ENCODE measurements around the gene ADGRB2. TPM values are rescaled to one million over a fixed set of nuclear protein-coding genes. Genes with fewer than 3 reads are reported as not detected.

ADGRB2 gene
- total RNA-seq, 1 donor from 2014 or later: 15.8 TPM

DNA sequence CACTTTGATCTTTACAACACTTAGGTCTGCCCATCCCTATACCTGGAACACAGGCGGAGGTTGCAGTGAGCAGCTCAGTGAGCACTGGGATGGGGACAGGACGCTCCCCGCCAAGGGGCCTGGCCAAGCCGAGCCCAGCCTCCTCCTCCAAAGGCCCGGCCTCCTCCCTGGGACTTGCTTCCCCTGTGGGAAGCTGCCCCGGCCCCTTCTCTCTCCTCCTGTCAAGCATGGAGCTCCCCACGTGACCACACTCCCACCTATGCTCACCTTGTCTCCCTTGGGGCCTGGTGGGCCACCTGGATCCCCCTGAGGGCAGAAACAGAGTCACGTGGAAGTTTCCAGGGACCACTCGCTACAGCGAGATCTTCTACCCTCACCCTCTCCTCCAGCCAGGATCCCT lies 73.2 kb downstream of the ADGRB2 start:
- no peak for DNase-seq
- Mint-ChIP-seq H3K36me3 (ENCODE audit: unreplicated experiment) (no peaks in the 10 kb centered on the region), H3K4me3 (ENCODE audit: unreplicated experiment) (no peak overlapping the region), H3K27ac (ENCODE audit: unreplicated experiment) (no peak overlapping the region), H3K4me1 (ENCODE audit: low read depth, unreplicated experiment) (peaks cover 27% of the 10 kb centered on the region), H3K9me3 (ENCODE audit: unreplicated experiment) (peaks cover 12% of the 10 kb centered on the region), H3K27me3 (ENCODE audit: unreplicated experiment) (peaks cover 14% of the 10 kb centered on the region)
- TF ChIP-seq CTCF (IDR thresholded peaks at IDR 0.05; ENCODE audit: partially characterized antibody, unreplicated experiment): no peak

DNA sequence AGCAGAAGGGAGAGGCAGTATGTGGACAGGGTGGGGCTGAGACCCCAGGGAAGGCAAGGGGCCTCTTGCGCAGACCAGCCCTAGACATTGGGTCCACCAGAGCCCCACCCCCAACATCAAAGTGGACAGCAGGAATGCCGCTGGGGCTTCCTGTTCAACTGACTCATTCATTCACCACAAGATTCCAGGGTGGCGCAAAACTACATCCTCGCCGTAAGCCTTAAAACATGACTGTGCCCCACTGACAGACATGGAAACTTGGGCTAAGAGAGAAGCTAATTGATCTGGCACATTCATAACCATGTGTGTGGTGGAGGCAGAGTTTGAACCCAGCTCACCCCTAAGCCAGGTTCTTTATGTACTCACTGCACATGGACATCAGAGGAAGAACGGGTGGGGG lies 74.3 kb downstream of the ADGRB2 start:
- Mint-ChIP-seq H3K36me3 (ENCODE audit: unreplicated experiment) (no peaks in the 10 kb centered on the region), H3K4me3 (ENCODE audit: unreplicated experiment) (no peak overlapping the region), H3K27ac (ENCODE audit: unreplicated experiment) (no peak overlapping the region), H3K9me3 (ENCODE audit: unreplicated experiment) (peaks cover 10% of the 10 kb centered on the region), H3K27me3 (ENCODE audit: unreplicated experiment) (peaks cover 14% of the 10 kb centered on the region), H3K4me1 (ENCODE audit: low read depth, unreplicated experiment) (peaks cover 29% of the 10 kb centered on the region)
- TF ChIP-seq CTCF (IDR thresholded peaks at IDR 0.05; ENCODE audit: partially characterized antibody, unreplicated experiment): no peak
- DNase-seq: no peak

GRCh38 chr1:31689379-31689778 lies 74.8 kb downstream of the ADGRB2 start:
- peaks cover 31% of the 10 kb centered on the region for H3K4me1 Mint-ChIP-seq (ENCODE audit: low read depth, unreplicated experiment)
- peaks cover 14% of the 10 kb centered on the region for H3K27me3 Mint-ChIP-seq (ENCODE audit: unreplicated experiment)
- peaks cover 10% of the 10 kb centered on the region for H3K9me3 Mint-ChIP-seq (ENCODE audit: unreplicated experiment)
- H3K36me3 Mint-ChIP-seq (ENCODE audit: unreplicated experiment): no peaks in the 10 kb centered on the region
- H3K4me3 Mint-ChIP-seq (ENCODE audit: unreplicated experiment): no peak overlapping the region
- TF ChIP-seq CTCF (IDR thresholded peaks at IDR 0.05; ENCODE audit: partially characterized antibody, unreplicated experiment): no peak
- DNase-seq: no peak
- H3K27ac Mint-ChIP-seq (ENCODE audit: unreplicated experiment): no peak overlapping the region

- Mint-ChIP-seq H3K9me3 (ENCODE audit: unreplicated experiment) (peaks cover 4% of the 10 kb centered on the region), H3K36me3 (ENCODE audit: unreplicated experiment) (no peaks in the 10 kb centered on the region), H3K27me3 (ENCODE audit: unreplicated experiment) (peaks cover 11% of the 10 kb centered on the region), H3K27ac (ENCODE audit: unreplicated experiment) (no peak overlapping the region), H3K4me3 (ENCODE audit: unreplicated experiment) (no peak overlapping the region), H3K4me1 (ENCODE audit: low read depth, unreplicated experiment) (peaks cover 24% of the 10 kb centered on the region)
- TF ChIP-seq CTCF (IDR thresholded peaks at IDR 0.05; ENCODE audit: partially characterized antibody, unreplicated experiment): no peak
- no peak for DNase-seq
Measured at GRCh38 chr1:31688233-31688918, 75.8 kb downstream of the ADGRB2 start.

DNA sequence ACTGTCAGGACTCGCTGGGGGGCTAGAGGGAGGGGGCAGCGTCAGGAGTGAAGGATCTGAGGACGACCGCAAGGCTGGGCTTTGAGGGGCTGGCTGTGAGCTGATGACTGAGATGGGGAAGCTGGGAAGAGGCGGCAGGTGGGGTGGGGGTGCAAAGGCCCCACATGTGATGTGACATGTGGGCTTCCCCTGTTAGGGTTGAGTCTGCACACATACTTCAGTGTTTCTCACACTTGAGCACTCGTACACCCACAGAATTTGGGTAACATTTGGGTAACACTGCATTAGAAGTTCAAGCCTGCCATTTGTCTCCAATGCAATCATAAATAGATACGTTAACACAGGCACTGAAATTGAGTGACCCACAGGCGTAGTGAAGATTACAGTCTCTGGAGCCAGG lies 76.5 kb downstream of the ADGRB2 start:
- no peaks in the 10 kb centered on the region for H3K9me3 Mint-ChIP-seq (ENCODE audit: unreplicated experiment)

More for the DNA sequence above, 76.5 kb downstream of the ADGRB2 start:
- Mint-ChIP-seq H3K27ac (ENCODE audit: unreplicated experiment) (no peak overlapping the region), H3K36me3 (ENCODE audit: unreplicated experiment) (no peaks in the 10 kb centered on the region), H3K4me3 (ENCODE audit: unreplicated experiment) (no peak overlapping the region), H3K4me1 (ENCODE audit: low read depth, unreplicated experiment) (peaks cover 18% of the 10 kb centered on the region), H3K27me3 (ENCODE audit: unreplicated experiment) (peaks cover 7% of the 10 kb centered on the region)
- TF ChIP-seq CTCF (IDR thresholded peaks at IDR 0.05; ENCODE audit: partially characterized antibody, unreplicated experiment): no peak
- DNase-seq: no peak

All from glutamatergic neuron (in vitro differentiated cells).